ENCODE measurements around the gene TMEM52B.
A peak's percentile ranks its signal among the peaks of the same experiment; 100 is the strongest.

The TMEM52B gene

GRCh38 chr12:10154145-10154496, 24.7 kb upstream of the TMEM52B start:
- Histone ChIP-seq H3K9me3 (ENCODE audit: low read length) (no peaks in the 10 kb centered on the region), H3K4me3 (ENCODE audit: low read depth in 1 of 2, low read length in 2 of 2) (peak overlapping the region in 1 of 2 donors; percentile 75), H3K9ac (ENCODE audit: low read length) (peak overlapping the region; percentile 36), H3K27me3 (ENCODE audit: control insufficient read depth in 1 of 2, insufficient read depth in 2 of 2, low read length in 2 of 2) (no peaks in the 10 kb centered on the region), H3K36me3 (ENCODE audit: insufficient read depth, low read length) (no peaks in the 10 kb centered on the region), H3K4me1 (ENCODE audit: insufficient read depth, low read length) (no peaks in the 10 kb centered on the region), H3K27ac (ENCODE audit: low read depth, low read length) (no peak overlapping the region)

- Histone ChIP-seq H3K36me3 (ENCODE audit: insufficient read depth, low read length) (no peaks in the 10 kb centered on the region), H3K27me3 (ENCODE audit: control insufficient read depth in 1 of 2, insufficient read depth in 2 of 2, low read length in 2 of 2) (no peaks in the 10 kb centered on the region), H3K9ac (ENCODE audit: low read length) (no peak overlapping the region), H3K4me3 (ENCODE audit: low read depth in 1 of 2, low read length in 2 of 2) (no peak overlapping the region), H3K4me1 (ENCODE audit: insufficient read depth, low read length) (no peaks in the 10 kb centered on the region), H3K27ac (ENCODE audit: low read depth, low read length) (no peak overlapping the region), H3K9me3 (ENCODE audit: low read length) (no peaks in the 10 kb centered on the region)
These were observed 22.9 kb upstream of the TMEM52B start for GRCh38 chr12:10155966-10156365.

GRCh38 chr12:10158406-10158805, 20.4 kb upstream of the TMEM52B start:
- Histone ChIP-seq H3K36me3 (ENCODE audit: insufficient read depth, low read length) (no peaks in the 10 kb centered on the region), H3K4me3 (ENCODE audit: low read depth in 1 of 2, low read length in 2 of 2) (no peak overlapping the region), H3K4me1 (ENCODE audit: insufficient read depth, low read length) (no peaks in the 10 kb centered on the region), H3K27ac (ENCODE audit: low read depth, low read length) (no peak overlapping the region), H3K27me3 (ENCODE audit: control insufficient read depth in 1 of 2, insufficient read depth in 2 of 2, low read length in 2 of 2) (no peaks in the 10 kb centered on the region), H3K9me3 (ENCODE audit: low read length) (no peaks in the 10 kb centered on the region), H3K9ac (ENCODE audit: low read length) (no peak overlapping the region)

- no peaks in the 10 kb centered on the region for H3K9me3 ChIP-seq (ENCODE audit: low read length)
- no peak overlapping the region for H3K9ac ChIP-seq (ENCODE audit: low read length)
- H3K4me1 ChIP-seq (ENCODE audit: insufficient read depth, low read length) = no peaks in the 10 kb centered on the region
- H3K4me3 ChIP-seq (ENCODE audit: low read depth in 1 of 2, low read length in 2 of 2) = no peak overlapping the region
- H3K36me3 ChIP-seq (ENCODE audit: insufficient read depth, low read length) = no peaks in the 10 kb centered on the region
- no peaks in the 10 kb centered on the region for H3K27me3 ChIP-seq (ENCODE audit: control insufficient read depth in 1 of 2, insufficient read depth in 2 of 2, low read length in 2 of 2)
- H3K27ac ChIP-seq (ENCODE audit: low read depth, low read length) = no peak overlapping the region
These were observed 19.6 kb upstream of the TMEM52B start for GRCh38 chr12:10159280-10159679.

GRCh38 chr12:10160617-10161385, 18.0 kb upstream of the TMEM52B start:
- Histone ChIP-seq H3K4me3 (ENCODE audit: low read depth in 1 of 2, low read length in 2 of 2) (no peak overlapping the region), H3K9ac (ENCODE audit: low read length) (no peak overlapping the region), H3K27ac (ENCODE audit: low read depth, low read length) (no peak overlapping the region)

GRCh38 chr12:10163084-10163483, 15.7 kb upstream of the TMEM52B start:
- Histone ChIP-seq H3K9ac (ENCODE audit: low read length) (no peak overlapping the region), H3K9me3 (ENCODE audit: low read length) (no peaks in the 10 kb centered on the region), H3K4me1 (ENCODE audit: insufficient read depth, low read length) (no peaks in the 10 kb centered on the region), H3K36me3 (ENCODE audit: insufficient read depth, low read length) (no peaks in the 10 kb centered on the region), H3K27me3 (ENCODE audit: control insufficient read depth in 1 of 2, insufficient read depth in 2 of 2, low read length in 2 of 2) (no peaks in the 10 kb centered on the region), H3K4me3 (ENCODE audit: low read depth in 1 of 2, low read length in 2 of 2) (no peak overlapping the region), H3K27ac (ENCODE audit: low read depth, low read length) (no peak overlapping the region)

More at GRCh38 chr12:10160617-10161385, 18.0 kb upstream of the TMEM52B start:
- no peaks in the 10 kb centered on the region for H3K4me1 ChIP-seq (ENCODE audit: insufficient read depth, low read length)
- H3K9me3 ChIP-seq (ENCODE audit: low read length) = no peaks in the 10 kb centered on the region
- no peaks in the 10 kb centered on the region for H3K27me3 ChIP-seq (ENCODE audit: control insufficient read depth in 1 of 2, insufficient read depth in 2 of 2, low read length in 2 of 2)
- H3K36me3 ChIP-seq (ENCODE audit: insufficient read depth, low read length) = no peaks in the 10 kb centered on the region

- Histone ChIP-seq H3K4me1 (ENCODE audit: insufficient read depth, low read length) (no peaks in the 10 kb centered on the region), H3K36me3 (ENCODE audit: insufficient read depth, low read length) (no peaks in the 10 kb centered on the region), H3K27ac (ENCODE audit: low read depth, low read length) (no peak overlapping the region), H3K27me3 (ENCODE audit: control insufficient read depth in 1 of 2, insufficient read depth in 2 of 2, low read length in 2 of 2) (no peaks in the 10 kb centered on the region), H3K4me3 (ENCODE audit: low read depth in 1 of 2, low read length in 2 of 2) (no peak overlapping the region), H3K9ac (ENCODE audit: low read length) (no peak overlapping the region), H3K9me3 (ENCODE audit: low read length) (no peaks in the 10 kb centered on the region)
These were observed 13.4 kb upstream of the TMEM52B start for GRCh38 chr12:10165421-10165820.

- no peaks in the 10 kb centered on the region for H3K4me1 ChIP-seq (ENCODE audit: insufficient read depth, low read length)
- H3K27me3 ChIP-seq (ENCODE audit: control insufficient read depth in 1 of 2, insufficient read depth in 2 of 2, low read length in 2 of 2) = no peaks in the 10 kb centered on the region
- no peaks in the 10 kb centered on the region for H3K9me3 ChIP-seq (ENCODE audit: low read length)
- no peaks in the 10 kb centered on the region for H3K36me3 ChIP-seq (ENCODE audit: insufficient read depth, low read length)
- H3K27ac ChIP-seq (ENCODE audit: low read depth, low read length) = no peak overlapping the region
- H3K9ac ChIP-seq (ENCODE audit: low read length) = no peak overlapping the region
- H3K4me3 ChIP-seq (ENCODE audit: low read depth in 1 of 2, low read length in 2 of 2) = no peak overlapping the region
These were observed 11.2 kb upstream of the TMEM52B start for GRCh38 chr12:10167599-10167998.

GRCh38 chr12:10169104-10169503, 9.7 kb upstream of the TMEM52B start:
- Histone ChIP-seq H3K36me3 (ENCODE audit: insufficient read depth, low read length) (no peaks in the 10 kb centered on the region), H3K27me3 (ENCODE audit: control insufficient read depth in 1 of 2, insufficient read depth in 2 of 2, low read length in 2 of 2) (no peaks in the 10 kb centered on the region), H3K9me3 (ENCODE audit: low read length) (no peaks in the 10 kb centered on the region), H3K27ac (ENCODE audit: low read depth, low read length) (no peak overlapping the region), H3K9ac (ENCODE audit: low read length) (no peak overlapping the region), H3K4me1 (ENCODE audit: insufficient read depth, low read length) (no peaks in the 10 kb centered on the region), H3K4me3 (ENCODE audit: low read depth in 1 of 2, low read length in 2 of 2) (no peak overlapping the region)

- H3K9me3 ChIP-seq (ENCODE audit: low read length) = no peaks in the 10 kb centered on the region
- H3K27me3 ChIP-seq (ENCODE audit: control insufficient read depth in 1 of 2, insufficient read depth in 2 of 2, low read length in 2 of 2) = peaks cover 0 to 3% of the 10 kb centered on the region in 2 donors
- H3K36me3 ChIP-seq (ENCODE audit: insufficient read depth, low read length) = no peaks in the 10 kb centered on the region
- no peak overlapping the region for H3K4me3 ChIP-seq (ENCODE audit: low read depth in 1 of 2, low read length in 2 of 2)
- no peak overlapping the region for H3K27ac ChIP-seq (ENCODE audit: low read depth, low read length)
- H3K4me1 ChIP-seq (ENCODE audit: insufficient read depth, low read length) = no peaks in the 10 kb centered on the region
- no peak overlapping the region for H3K9ac ChIP-seq (ENCODE audit: low read length)
These were observed 8.6 kb upstream of the TMEM52B start for GRCh38 chr12:10170216-10170615.

GRCh38 chr12:10171973-10172728, 6.7 kb upstream of the TMEM52B start, which contains the start of gene OLR1:
Gene OLR1, minus strand, starts transcription at chr12:10172132. Its CDS starts 55 bp downstream, at chr12:10172077.
- Histone ChIP-seq H3K9me3 (ENCODE audit: low read length) (no peaks in the 10 kb centered on the region), H3K4me1 (ENCODE audit: insufficient read depth, low read length) (no peaks in the 10 kb centered on the region), H3K27ac (ENCODE audit: low read depth, low read length) (no peak within 1 kb of the TSS), H3K36me3 (ENCODE audit: insufficient read depth, low read length) (no peaks in the 10 kb centered on the region), H3K4me3 (ENCODE audit: low read depth in 1 of 2, low read length in 2 of 2) (no peak within 1 kb of the TSS), H3K9ac (ENCODE audit: low read length) (no peak within 1 kb of the TSS), H3K27me3 (ENCODE audit: control insufficient read depth in 1 of 2, insufficient read depth in 2 of 2, low read length in 2 of 2) (peaks cover 0 to 4% of the 10 kb centered on the region in 2 donors)
